ENCODE measurements around the gene GOLPH3L.
"Not testable (repeated sequence)": the region's sequence is repeated elsewhere in the genome, so short reads cannot be mapped to it uniquely, and the experiment has no call there.

Gene GOLPH3L

DNA sequence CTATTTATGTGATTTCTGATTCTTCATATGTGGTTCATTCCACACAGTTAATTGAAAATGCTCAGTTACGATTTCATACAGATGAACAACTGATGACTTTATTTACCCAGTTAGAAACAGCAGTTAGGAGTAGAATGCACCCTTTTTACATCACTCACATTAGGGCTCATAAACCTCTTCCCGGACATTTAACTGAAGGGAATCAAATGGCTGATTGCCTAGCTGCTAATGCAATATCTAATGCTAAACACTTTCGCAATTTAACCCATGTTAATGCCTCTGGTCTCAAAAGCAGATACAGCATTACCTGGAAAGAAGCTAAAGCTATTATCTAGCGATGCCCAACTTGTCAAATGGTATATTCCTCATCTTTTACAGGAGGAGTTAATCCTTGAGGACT is 39.9 kb downstream of the GOLPH3L start:
- DNase-seq (ENCODE audit: low spot score): not testable (repeated sequence)

DNA sequence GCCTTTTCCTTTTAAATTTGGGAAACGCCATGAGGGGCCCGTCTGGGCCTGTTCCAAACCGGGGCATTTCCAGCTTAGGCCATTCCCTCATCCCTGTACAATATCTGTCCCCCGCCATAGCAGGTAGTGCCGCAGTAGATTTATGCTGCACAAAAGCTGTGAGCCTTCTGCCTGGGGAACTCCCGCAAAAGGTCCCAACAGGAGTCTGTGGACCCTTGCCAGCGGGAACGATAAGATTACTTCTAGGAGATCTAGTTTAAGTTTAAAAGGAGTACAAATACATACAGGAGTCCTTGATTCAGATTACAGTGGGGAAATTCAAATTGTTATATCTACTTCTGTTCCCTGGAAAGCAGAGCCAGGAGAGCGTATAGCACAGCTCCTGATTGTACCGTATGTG is 42.3 kb downstream of the GOLPH3L start:
- DNase-seq (ENCODE audit: low spot score): not testable (repeated sequence)

DNA sequence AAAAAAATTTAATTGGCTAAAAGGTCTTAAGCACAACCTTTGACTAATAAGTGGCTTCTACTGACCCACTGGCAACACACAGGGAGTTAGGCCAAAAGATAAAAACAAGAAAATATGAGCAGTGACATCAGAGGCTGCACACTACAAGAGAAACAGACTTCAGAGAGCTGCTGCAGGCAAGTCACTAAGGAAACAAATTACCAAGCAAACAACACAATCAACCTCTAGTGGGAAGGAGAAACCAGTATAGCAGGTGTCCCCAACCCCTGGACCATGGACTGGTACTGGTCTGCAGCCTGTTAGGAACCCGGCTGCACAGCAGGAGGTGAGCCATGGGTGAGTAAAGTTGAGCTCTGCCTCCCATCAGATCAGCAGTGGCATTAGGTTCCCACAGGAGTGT is 46.8 kb downstream of the GOLPH3L start:
- DNase-seq (ENCODE audit: low spot score): no peak

DNA sequence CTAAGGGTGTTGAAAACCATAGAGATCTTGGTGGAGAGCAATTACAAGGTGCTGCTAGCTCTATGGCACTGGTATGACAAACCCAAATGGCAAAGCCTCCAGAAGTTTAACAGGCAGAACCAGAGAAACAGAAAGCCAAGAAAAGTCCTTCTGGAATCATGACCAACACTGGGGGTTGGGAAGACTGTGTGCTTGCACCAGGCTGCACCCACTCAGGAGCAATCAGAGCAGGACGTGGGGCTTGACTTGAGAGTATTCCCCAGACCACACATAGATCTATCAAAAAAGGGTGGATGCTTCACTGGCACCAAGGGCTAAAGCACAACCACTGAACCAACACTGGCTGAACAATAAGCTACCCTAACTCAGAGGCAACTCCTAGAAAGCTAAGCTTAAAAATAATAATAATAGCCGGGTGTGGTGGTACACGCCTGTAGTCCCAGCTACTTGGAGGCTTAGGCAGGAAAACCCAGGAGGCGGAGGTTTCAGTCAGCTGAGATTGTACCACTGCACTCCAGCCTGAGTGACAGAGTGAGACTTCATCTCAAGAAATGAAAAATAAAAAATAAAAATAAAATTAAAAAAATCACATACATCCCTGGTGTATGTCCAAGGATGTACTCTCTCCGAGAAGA is 47.4 kb downstream of the GOLPH3L start:
- no peak for DNase-seq (ENCODE audit: low spot score)

DNA sequence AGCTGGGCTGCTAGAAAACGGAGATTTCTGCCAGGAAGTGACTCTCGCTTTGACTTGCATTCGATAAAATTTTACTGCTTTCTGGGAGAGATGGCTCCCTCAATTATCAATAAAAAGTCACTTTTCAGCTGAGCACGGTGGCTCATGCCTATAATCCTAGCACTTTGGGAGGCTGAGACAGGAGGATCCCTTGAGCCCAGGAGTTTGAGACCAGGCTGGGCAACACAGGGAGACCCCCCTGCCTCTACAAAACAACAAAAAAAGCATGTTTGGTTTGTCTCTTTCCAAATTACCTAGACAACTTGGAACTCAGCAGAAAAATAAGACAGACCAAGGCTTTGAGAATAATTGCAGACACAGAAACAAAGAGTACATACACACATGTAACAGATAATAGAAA is 54.7 kb downstream of the GOLPH3L start:
- DNase-seq (ENCODE audit: low spot score): no peak

DNA sequence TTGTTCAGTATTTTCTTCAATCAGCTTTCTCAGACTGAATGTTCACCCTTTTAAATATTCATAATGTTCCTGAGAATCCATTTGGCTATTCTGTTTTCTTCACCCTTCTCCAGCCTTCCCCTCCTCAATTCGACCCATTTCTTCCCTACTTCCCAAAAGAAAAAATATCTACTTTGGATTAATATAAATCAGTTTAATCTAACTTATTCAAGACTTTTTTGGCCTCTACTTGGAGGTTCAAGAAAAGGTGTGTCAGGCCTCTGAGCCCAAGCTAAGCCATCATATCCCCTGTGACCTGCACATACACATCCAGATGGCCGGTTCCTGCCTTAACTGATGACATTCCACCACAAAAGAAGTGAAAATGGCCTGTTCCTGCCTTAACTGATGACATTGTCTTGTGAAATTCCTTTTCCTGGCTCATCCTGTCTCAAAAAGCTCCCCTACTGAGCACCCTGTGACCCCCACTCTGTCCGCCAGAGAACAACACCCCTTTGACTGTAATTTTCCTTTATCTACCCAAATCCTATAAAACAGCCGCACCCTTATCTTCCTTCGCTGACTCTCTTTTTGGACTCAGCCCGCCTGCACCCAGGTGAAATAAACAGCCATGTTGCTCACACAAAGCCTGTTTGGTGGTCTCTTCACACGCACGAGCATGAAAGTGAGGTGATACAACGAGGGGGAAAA is 55.7 kb downstream of the GOLPH3L start:
- DNase-seq (ENCODE audit: low spot score): not testable (repeated sequence)

DNA sequence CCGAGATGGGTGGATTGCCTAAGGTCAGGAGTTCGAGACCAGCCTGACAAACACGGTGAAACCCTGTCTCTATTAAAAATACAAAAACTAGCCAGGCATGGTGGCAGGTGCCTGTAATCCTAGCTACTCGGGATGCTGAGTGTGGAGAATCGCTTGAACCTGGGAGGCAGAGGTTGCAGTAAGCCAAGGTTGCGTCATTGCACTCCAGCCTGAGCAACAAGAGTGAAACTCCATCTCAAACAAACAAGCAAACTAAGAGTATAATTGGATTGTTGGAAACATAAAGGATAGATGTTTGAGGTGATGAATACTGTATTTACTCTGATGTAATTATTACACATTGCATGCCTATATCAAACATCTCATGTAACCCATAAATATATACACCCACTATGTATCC is 58.5 kb downstream of the GOLPH3L start:
- not testable (repeated sequence) for DNase-seq (ENCODE audit: low spot score)

DNA sequence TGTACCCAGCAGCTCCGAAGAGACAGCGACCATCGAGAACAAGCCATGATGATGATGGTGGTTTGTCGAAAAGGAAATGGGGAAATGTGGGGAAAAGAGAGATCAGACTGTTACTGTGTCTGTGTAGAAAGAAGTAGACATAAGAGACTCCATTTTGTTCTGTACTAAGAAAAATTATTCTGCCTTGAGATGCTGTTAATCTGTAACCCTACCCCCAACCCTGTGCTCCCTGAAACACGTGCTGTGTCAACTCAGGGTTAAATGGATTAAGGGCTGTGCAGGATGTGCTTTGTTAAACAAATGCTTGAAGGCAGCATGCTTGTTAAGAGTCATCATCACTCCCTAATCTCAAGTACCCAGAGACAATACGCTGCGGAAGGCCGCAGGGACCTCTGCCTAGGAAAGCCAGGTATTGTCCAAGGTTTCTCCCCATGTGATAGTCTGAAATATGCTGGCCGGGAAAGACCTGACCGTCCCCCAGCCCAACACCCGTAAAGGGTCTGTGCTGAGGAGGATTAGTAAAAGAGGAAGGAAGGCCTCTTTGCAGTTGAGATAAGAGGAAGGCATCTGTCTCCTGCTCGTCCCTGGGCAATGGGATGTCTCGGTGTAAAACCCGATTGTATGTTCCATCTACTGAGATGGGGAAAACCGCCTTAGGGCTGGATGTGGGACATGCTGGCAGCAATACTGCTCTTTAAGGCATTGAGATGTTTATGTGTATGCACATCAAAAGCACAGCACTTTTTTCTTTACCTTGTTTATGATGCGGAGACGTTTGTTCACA is 61.9 kb downstream of the GOLPH3L start:
- DNase-seq (ENCODE audit: low spot score): not testable (repeated sequence)

DNA sequence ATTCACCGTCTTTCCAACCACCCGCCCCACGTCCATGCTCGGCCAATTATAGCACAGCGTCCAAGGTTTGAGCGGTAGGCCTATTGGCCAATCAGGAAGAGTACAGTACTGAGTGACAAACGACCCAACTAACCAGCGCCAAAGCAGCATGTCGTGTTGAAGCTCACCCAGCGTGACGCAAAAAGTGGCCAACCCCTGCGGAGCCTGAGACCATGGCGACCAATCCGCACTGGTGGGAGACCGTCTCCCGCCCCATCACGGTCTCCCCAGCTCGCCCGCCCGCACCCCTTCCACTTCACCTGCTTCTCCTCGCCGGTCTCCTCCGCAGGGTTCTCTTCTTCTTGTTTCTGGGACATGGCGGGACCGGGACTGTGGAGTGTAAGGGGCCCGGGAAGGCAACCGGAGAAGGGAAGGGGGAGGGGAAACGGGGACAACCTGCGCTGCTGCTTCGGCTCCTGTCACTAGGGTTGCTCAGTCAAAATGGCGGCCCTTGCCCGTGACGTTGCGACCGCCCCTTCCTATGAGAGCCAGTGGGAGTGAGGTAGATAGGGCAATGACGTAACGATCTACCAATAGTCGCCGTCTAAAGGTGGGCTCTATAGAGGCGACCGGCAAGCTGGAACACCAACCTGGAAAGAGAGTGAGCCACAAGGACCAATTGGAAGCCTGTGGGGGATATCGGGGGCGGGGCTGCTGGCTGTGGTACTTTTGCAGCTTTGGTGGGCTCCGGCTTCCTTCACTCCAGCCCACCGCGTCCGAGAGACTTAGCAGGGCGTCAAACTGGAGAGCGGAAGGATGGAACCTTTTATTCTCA is 67.6 kb downstream of the GOLPH3L start, which contains the start of gene ENSA:
Gene ENSA, minus strand, starts transcription at position 498 of the 814 bp plus-strand sequence. Its CDS starts 142 bp downstream, at position 356.
- DNase-seq (ENCODE audit: low spot score): peak; percentile 99

DNA sequence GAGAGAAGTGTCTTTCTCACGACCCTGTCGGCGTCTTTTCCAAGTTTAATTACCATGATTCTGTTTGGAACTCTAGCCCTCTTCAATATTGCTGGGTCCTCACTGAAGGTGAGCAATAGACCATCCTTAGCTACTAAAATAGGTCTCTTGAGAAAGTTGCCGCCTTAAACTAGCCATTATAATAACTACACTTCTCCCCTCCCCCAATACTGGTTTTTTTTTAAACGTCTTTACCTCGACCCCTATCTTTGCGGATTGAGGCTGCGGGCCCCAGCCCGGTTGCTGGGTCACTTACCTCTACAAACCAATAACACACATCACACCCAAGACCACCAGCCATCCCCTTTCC is 68.2 kb downstream of the GOLPH3L start:
- no peak for DNase-seq (ENCODE audit: low spot score)

DNA sequence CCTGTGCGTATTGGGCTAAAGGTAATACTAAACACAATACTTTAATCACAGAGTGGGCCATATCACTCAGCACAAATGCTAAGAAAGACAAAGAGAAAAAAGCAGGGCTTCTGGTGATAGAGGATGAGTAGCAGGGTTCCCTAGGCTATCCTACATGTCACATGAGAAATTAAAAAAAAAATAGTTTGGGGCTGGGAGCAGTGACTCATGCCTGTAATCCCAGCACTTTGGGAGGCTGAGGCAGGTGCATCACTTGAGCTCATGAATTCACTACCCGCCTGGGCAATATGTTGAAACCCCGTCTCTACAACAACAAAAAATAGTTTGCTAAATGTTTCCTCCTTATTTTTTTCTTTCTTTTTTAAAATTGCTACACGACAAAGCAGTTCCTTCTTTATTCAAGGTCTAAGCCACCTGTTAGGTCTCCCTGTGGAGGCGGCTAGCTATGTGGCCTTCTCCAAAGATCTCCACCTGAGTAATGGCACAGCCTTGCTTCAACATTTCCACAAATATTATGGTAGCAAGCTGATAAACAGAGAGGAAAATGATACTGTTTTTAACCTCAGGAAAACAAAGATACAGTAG is 69.0 kb downstream of the GOLPH3L start:
- DNase-seq (ENCODE audit: low spot score): no peak

DNA sequence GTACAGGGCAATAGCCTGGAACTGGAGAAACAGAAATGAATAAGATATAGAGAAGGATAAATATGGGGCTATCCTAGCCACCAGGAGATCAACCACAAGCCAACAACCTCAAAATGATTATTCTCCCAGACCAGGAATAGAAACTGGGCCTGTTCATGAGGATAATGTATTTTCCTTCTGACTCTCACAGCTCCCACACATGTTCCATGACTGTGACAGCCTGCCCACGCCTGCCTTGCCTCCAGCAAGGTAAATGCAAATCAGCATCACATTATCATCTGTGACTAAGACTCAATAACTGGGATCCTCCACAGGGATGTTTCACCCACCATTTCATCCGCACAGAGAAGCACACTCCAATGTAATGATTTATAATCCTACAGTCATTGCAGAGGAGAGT is 70.8 kb downstream of the GOLPH3L start:
- no peak for DNase-seq (ENCODE audit: low spot score)

DNA sequence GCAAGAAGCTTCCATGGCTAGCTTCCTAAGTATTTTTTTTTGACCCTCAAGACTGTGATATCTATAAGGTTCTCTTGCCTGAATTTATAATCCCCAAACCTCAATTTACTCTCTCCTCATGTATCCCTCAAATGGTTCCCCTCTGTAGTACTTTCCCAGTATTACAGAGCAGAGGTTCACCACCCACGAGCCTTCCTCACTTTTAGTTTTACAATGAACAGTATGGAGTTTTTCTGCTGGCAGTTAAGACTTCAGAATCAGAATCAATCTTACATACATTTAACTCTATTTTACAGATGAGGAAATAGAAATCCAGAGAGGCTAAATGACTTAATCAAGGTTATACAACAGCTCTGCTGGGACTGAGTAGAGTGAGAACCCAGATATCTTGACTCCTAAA is 72.4 kb downstream of the GOLPH3L start:
- DNase-seq (ENCODE audit: low spot score): not testable (repeated sequence)

DNA sequence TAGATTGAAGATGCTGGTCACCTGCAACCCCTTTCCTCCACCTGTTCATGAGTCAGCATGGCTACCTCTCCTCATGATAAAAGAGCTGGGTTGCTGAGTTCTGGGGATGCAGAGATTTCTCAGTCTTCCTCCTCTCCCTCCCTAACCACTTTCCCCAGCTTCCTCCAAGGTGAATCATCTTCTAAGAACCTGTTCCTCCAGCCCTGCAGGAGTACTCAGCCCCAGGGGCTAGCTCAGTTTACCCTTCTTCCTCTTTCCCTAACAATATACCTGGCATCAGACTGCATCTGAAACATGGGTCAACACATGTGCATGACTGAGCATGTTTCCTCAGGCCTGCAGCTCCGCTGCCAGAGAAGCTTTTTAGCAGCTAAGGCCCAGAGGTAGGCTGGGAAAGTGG is 72.8 kb downstream of the GOLPH3L start:
- DNase-seq (ENCODE audit: low spot score): not testable (repeated sequence)

DNA sequence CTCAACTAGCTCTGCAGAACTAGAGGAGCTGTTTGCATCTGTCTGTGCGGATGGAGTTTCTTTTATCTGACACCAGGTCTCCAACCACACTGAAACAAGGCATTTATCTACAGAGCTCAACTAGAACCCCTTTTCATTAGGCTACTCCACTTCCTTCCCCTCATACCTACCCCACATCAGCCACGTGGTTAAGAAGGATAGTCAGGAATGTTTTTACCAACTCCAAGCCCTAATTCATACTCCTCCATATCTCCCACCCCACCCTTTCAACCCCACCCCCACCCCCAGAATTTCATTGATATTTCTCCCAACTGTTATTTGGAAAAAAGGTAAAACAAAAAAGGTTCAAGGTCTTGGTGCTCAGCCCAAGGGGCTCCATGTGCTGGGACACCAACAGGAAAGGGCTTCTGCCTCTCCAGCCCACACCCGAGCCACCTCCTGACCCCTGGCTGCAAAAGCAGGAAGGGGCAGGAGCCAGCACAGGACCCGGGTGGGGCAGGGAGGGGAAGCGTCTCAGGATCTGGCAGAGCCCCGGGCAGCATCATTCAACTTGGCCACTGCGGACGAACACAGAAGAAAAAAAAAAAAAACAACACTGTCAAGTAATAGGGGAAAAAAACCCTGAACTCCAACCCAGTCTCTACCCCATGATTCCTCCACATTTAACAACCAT is 74.5 kb downstream of the GOLPH3L start:
- no peak for DNase-seq (ENCODE audit: low spot score)

DNA sequence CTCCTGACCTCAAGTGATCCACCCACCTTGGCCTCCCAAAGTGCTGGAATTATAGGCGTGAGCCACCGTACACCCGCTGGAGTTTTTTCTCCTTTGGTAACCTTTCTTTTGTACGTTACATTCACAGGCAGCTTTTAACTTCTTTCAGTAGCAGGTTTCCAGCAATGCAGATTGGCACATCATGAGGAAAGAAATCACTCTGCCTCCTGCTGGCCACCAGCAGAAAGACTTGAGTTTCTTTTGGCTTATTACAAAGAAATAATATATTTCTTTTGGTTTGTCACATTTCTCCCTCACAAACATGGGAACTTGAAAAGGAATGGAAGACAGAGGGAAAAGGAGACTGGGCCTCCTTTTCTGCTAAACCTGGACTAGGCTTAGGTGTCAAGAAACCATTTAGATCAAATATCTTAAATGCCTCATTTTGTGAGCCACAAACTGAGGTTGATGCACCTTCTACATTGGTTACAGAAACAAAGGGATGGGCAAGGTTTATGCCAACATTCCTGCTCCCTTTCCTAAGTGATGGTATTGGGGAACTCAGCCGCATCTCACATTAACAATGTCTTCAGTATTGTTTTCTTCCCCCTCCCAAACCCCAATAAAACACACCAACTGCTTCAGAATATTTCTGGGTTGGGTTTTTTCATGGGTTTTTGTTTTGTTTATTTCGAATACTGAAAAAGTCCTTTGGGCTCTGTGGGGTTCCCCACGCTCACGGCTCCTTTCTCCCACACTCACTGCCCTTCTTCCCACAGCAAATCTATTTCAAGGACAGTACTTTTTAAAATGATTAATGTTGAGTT is 75.3 kb downstream of the GOLPH3L start:
- no peak for DNase-seq (ENCODE audit: low spot score)

DNA sequence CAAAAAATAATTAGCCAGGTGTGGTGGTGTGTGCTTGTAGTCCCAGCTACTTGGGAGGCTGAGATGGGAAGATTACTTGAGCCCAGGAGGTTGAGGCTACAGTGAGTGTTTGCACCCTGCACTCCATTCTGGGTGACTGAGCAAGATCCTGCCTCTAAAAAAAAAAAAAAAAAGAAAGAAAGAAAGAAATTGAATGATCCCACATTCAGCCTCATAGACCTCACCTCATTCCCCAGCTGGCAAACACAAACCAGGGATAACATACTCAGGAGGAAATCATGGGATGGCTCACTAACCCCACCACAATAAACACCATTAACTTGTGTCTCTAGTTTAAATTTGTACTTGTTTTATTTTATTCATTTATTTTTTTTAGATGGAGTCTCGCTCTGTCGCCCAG is 76.0 kb downstream of the GOLPH3L start:
- DNase-seq (ENCODE audit: low spot score): no peak

DNA sequence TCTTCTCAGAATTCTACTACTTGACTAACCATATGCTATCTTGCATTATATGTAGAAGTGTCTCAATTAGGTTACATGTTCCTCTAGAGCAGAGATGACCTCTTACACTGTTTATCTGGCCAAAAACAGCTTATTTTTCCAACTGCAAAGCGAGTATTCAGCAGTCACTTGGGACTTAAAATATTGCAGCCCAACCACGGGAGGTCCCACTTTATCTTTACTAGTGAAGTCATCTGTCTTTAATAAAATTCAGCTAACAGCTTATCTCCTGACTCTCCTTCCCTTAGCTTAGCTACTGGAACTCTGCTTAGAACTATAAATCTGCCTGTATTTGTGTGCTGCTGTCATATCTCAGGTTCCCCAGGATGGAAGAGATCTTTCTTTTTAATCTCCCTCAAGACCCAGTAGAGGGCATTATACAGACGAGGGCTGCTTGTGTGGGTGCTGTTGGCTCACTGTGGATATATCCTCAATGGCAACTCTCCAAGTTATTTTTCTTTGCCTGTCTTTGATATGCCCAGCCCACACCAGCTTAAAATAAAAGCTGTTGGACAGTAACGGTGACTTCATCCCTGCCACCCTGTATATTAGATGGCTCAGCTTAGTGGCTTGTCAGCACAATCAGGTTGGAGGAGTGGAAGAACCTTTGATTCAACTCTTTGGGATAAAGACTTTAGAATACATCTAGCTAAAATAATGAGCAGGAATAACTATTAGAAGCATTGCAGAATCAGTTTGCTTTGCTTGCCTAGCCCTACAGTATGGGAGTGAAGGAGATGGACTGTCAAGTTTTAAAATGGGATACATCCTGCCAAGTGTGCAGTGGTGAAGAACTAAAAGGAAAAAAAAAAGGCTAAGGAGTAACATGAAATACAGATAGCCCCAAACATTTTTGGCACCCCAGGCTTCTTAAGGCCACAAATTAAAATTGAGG is 77.1 kb downstream of the GOLPH3L start:
- DNase-seq (ENCODE audit: low spot score): no peak

All from globus pallidus (tissue), 1 donor.